GM13977 (cell line): ENCODE data around the gene PAN3.

Experiments
- DNase-seq: peaks from one replicate; pipeline ENCODE4 v3.0.0; 2012; ENCODE audit warnings: low spot score
- CTCF ChIP-seq: IDR thresholded peaks from 2 replicates; pipeline ENCODE4 v1.5.1; 2012; ENCODE audit warnings: mild to moderate bottlenecking, control low read depth; ENCODE audit not compliant: insufficient read depth; ENCODE audit errors: extremely low read depth, missing control alignments
- in situ Hi-C: fragments of 300-500 bp; cut with MboI; formaldehyde crosslinking; loops from one replicate; pipeline ENCODE4 v1.12.0; 2022; ENCODE audit warnings: low sequenced_read_pairs, low pct_unique_long_range_greater_than_20kb, mixed read lengths, inconsistent platforms; ENCODE audit not compliant: unreplicated experiment

Gene PAN3

GRCh38 chr13:28231642-28232041, 93.3 kb downstream of the PAN3 start:
- in situ Hi-C loops = no loop called here
- DNase-seq = no peak
- TF ChIP-seq CTCF = no peak

- TF ChIP-seq CTCF = no peak
- in situ Hi-C loops = no loop called here
- no peak for DNase-seq
Observed at GRCh38 chr13:28237944-28238343, 99.6 kb downstream of the PAN3 start.

GRCh38 chr13:28239374-28239773, 101.0 kb downstream of the PAN3 start:
- no peak for DNase-seq
- TF ChIP-seq CTCF = no peak
- in situ Hi-C loops = no loop called here

- in situ Hi-C loops = no loop called here
- TF ChIP-seq CTCF = no peak
- DNase-seq = no peak
Observed at GRCh38 chr13:28245465-28245864, 107.1 kb downstream of the PAN3 start.

- in situ Hi-C loops = no loop called here
- TF ChIP-seq CTCF = no peak
- DNase-seq = no peak
Observed at GRCh38 chr13:28246891-28247290, 108.5 kb downstream of the PAN3 start.

- TF ChIP-seq CTCF = no peak
- no peak for DNase-seq
- in situ Hi-C loops = no loop called here
Observed at GRCh38 chr13:28248080-28248479, 109.7 kb downstream of the PAN3 start.

- TF ChIP-seq CTCF = no peak
- DNase-seq = no peak
- in situ Hi-C loops = no loop called here
Observed at GRCh38 chr13:28250542-28250941, 112.2 kb downstream of the PAN3 start.
